PC-9 (cell line): ENCODE data around the gene GLT8D2. TPM values are rescaled to one million over a fixed set of nuclear protein-coding genes. Genes with fewer than 3 reads are reported as not detected.

Experiments used
- BruUV-seq: library from RNA; stranded (reverse); fragments of 400-500 nt; replicated peaks from 2 replicates; lab custom pipeline; 2021; lab: Mats Ljungman, UMichigan
- CTCF ChIA-PET: fragments of 300-600 bp; sonication (Branson Sonifier 250); formaldehyde crosslinking; loops from one replicate; lab custom pipeline; 2022; ENCODE audit warnings: antibody characterized with exemption; lab: Charles Lee
- POLR2A ChIA-PET: fragments of 300-600 bp; sonication (Branson Sonifier 250); formaldehyde crosslinking; loops from one replicate; lab custom pipeline; 2022; ENCODE audit warnings: antibody characterized with exemption; ENCODE audit not compliant: unreplicated experiment; lab: Charles Lee
- DNase-seq, 2 experiments: peaks; one replicate each; pipeline versions ENCODE4 v3.0.0 to v3.0.0-alpha.2; 2015 to 2022; ENCODE audit warnings: mixed read lengths in 1 of 2
- H2AFZ ChIP-seq: fragments of 200-600 bp; sonication (generic); 2 replicates; pipeline ENCODE4 v1.8.1; 2017; ENCODE audit warnings: antibody characterized with exemption
- H3F3A ChIP-seq: fragments of 200-600 bp; sonication (generic); 2 replicates; pipeline ENCODE4 v1.8.1; 2017; ENCODE audit warnings: antibody characterized with exemption, mild to moderate bottlenecking, low read depth; ENCODE audit not compliant: insufficient read depth
- H3K27ac ChIP-seq: fragments of 200-600 bp; sonication (generic); 2 replicates; pipeline ENCODE4 v1.6.1; 2016; ENCODE audit warnings: mixed run types
- H3K27me3 ChIP-seq: fragments of 200-600 bp; sonication (generic); 2 replicates; pipeline ENCODE4 v1.6.1; 2016; ENCODE audit warnings: low read depth, mixed run types; ENCODE audit not compliant: insufficient read depth
- H3K36me3 ChIP-seq: fragments of 200-600 bp; sonication (generic); 2 replicates; pipeline ENCODE4 v1.6.1; 2016; ENCODE audit warnings: low read depth, mixed run types
- H3K4me1 ChIP-seq: fragments of 200-600 bp; sonication (generic); replicated peaks from 2 replicates; pipeline ENCODE4 v1.6.1; 2016; ENCODE audit warnings: mixed run types; ENCODE audit not compliant: insufficient read depth
- H3K4me2 ChIP-seq: fragments of 200-600 bp; sonication (generic); 2 replicates; pipeline ENCODE4 v1.6.1; 2017; ENCODE audit warnings: mixed run types
- H3K4me3 ChIP-seq: fragments of 200-600 bp; sonication (generic); 2 replicates; pipeline ENCODE4 v1.6.1; 2016; ENCODE audit warnings: mixed run types
- H3K79me2 ChIP-seq: fragments of 200-600 bp; sonication (generic); 2 replicates; pipeline ENCODE4 v1.6.1; 2017; ENCODE audit warnings: low read depth, mixed run types
- H3K9me2 ChIP-seq: fragments of 200-600 bp; sonication (generic); 2 replicates; pipeline ENCODE4 v1.8.1; 2017; ENCODE audit warnings: mild to moderate bottlenecking; ENCODE audit not compliant: insufficient read depth
- H3K9me3 ChIP-seq: fragments of 200-600 bp; sonication (generic); 2 replicates; pipeline ENCODE4 v1.8.1; 2016; ENCODE audit warnings: low read depth; ENCODE audit not compliant: insufficient read depth
- H4K20me1 ChIP-seq: fragments of 200-600 bp; sonication (generic); 2 replicates; pipeline ENCODE4 v1.8.1; 2017; ENCODE audit not compliant: insufficient read depth
- CTCF ChIP-seq: fragments of 200-600 bp; sonication (generic); conservative IDR thresholded peaks from 2 replicates; pipeline ENCODE4 v1.6.1; 2017; ENCODE audit warnings: mixed run types, antibody characterized with exemption, mild to moderate bottlenecking, moderate library complexity
- EZH2 ChIP-seq: fragments of 200-600 bp; sonication (generic); IDR thresholded peaks from 2 replicates; pipeline ENCODE4 v1.8.0; 2017; ENCODE audit warnings: antibody characterized with exemption, low read depth
- intact Hi-C: fragments of 100-400 bp; cut with micrococcal nuclease; formaldehyde crosslinking; loops from one replicate; pipeline ENCODE4 v1.10.0; 2022; ENCODE audit not compliant: unreplicated experiment
- total RNA-seq: library from RNA; stranded (reverse); gene quantifications from 2 replicates; pipeline ENCODE4 v1.2.3, GENCODE V29; 2021

Gene GLT8D2
- total RNA-seq, 1 experiment from 2014 or later: 0.31 TPM

- TF ChIP-seq CTCF: no peak
- no peak for TF ChIP-seq EZH2
- ChIA-PET CTCF (no interaction called here), POLR2A (no interaction called here)
- Histone ChIP-seq H3K4me3 (no peak overlapping the region), H3K4me2 (no peak overlapping the region), H3K9me3 (no peaks in the 10 kb centered on the region), H3K27ac (no peak overlapping the region), H3F3A (no peaks in the 10 kb centered on the region), H4K20me1 (no peaks in the 10 kb centered on the region), H3K36me3 (no peaks in the 10 kb centered on the region), H3K9me2 (no peaks in the 10 kb centered on the region), H2AFZ (no peak overlapping the region), H3K79me2 (no peaks in the 10 kb centered on the region), H3K4me1 (peaks cover 15% of the 10 kb centered on the region; the same call in 1 of the 2 replicates), H3K27me3 (no peaks in the 10 kb centered on the region)
- DNase-seq: no peak
- intact Hi-C loops: loop anchor here (2.0 to 5.0 kb wide), 3 partner anchors 52 to 1001 kb away; no protein-coding TSS in a partner anchor
- BruUV-seq: no TSS peak
These were observed 6.5 kb upstream of the GLT8D2 start for GRCh38 chr12:104056419-104056972.

- CTCF ChIA-PET: interaction anchor here (0.6 kb wide), 1 partner anchor 131 kb away, joined by 4 read pairs; no protein-coding TSS in a partner anchor
These were observed 5.8 kb upstream of the GLT8D2 start for GRCh38 chr12:104055686-104056388.

More at GRCh38 chr12:104055686-104056388, 5.8 kb upstream of the GLT8D2 start:
- no peaks in the 10 kb centered on the region for H3K9me2 ChIP-seq
- H3F3A ChIP-seq: no peaks in the 10 kb centered on the region
- POLR2A ChIA-PET: no interaction called here
- H3K27ac ChIP-seq: no peak overlapping the region
- no peaks in the 10 kb centered on the region for H3K79me2 ChIP-seq
- no peak for DNase-seq
- peaks cover 15% of the 10 kb centered on the region; the same call in 1 of the 2 replicates for H3K4me1 ChIP-seq
- H3K9me3 ChIP-seq: no peaks in the 10 kb centered on the region
- no peaks in the 10 kb centered on the region for H4K20me1 ChIP-seq
- no peak overlapping the region for H3K4me3 ChIP-seq
- H3K4me2 ChIP-seq: no peak overlapping the region
- no peak for TF ChIP-seq EZH2
- TF ChIP-seq CTCF: no peak
- no peaks in the 10 kb centered on the region for H3K27me3 ChIP-seq
- BruUV-seq: no TSS peak
- intact Hi-C loops: loop anchor here (2.0 to 5.0 kb wide), 3 partner anchors 53 to 1001 kb away; no protein-coding TSS in a partner anchor
- H2AFZ ChIP-seq: no peak overlapping the region
- no peaks in the 10 kb centered on the region for H3K36me3 ChIP-seq
